DOHH2 (cell line): Measurements from ENCODE around the gene AFF2.

ENCODE experiments used
- H3F3A ChIP-seq: fragments of 200-600 bp; sonication (generic), shearing (Covaris generic); 2 replicates; pipeline ENCODE4 v1.6.0; 2016; ENCODE audit warnings: antibody characterized with exemption, mild to moderate bottlenecking; ENCODE audit not compliant: control insufficient read depth, insufficient read depth
- H3K27ac ChIP-seq: fragments of 200-600 bp; sonication (generic); 2 replicates; pipeline ENCODE4 v1.5.1; 2014; ENCODE audit warnings: low read depth, mild to moderate bottlenecking, low read length, moderate library complexity
- H3K27me3 ChIP-seq: fragments of 200-600 bp; sonication (generic); 2 replicates; pipeline ENCODE4 v1.6.1; 2014; ENCODE audit warnings: mild to moderate bottlenecking, low read length, mixed read lengths; ENCODE audit not compliant: control insufficient read depth
- H3K36me3 ChIP-seq: fragments of 200-600 bp; sonication (generic); 2 replicates; pipeline ENCODE4 v1.6.1; 2014; ENCODE audit warnings: mild to moderate bottlenecking, low read length, moderate library complexity, mixed read lengths; ENCODE audit not compliant: control insufficient read depth
- H3K4me1 ChIP-seq: fragments of 200-600 bp; sonication (generic); 2 replicates; pipeline ENCODE4 v1.6.1; 2014; ENCODE audit warnings: mild to moderate bottlenecking, low read length, mixed read lengths; ENCODE audit not compliant: control insufficient read depth
- H3K4me2 ChIP-seq: fragments of 200-600 bp; sonication (generic); 2 replicates; pipeline ENCODE4 v1.6.0; 2014; ENCODE audit warnings: mild to moderate bottlenecking, low read length, moderate library complexity
- H3K4me3 ChIP-seq: fragments of 200-600 bp; sonication (generic); 2 replicates; pipeline ENCODE4 v1.5.1; 2014; ENCODE audit warnings: mild to moderate bottlenecking, low read length, mixed read lengths
- H3K79me2 ChIP-seq: fragments of 200-600 bp; sonication (generic); 2 replicates; pipeline ENCODE4 v1.6.1; 2014; ENCODE audit warnings: mild to moderate bottlenecking, low read length, mixed read lengths; ENCODE audit not compliant: control insufficient read depth
- H3K9me2 ChIP-seq: fragments of 200-600 bp; sonication (generic); replicated peaks from 2 replicates; pipeline ENCODE4 v1.6.1; 2014; ENCODE audit warnings: mild to moderate bottlenecking, low read length, mixed read lengths; ENCODE audit not compliant: control insufficient read depth
- H3K9me3 ChIP-seq: fragments of 200-600 bp; sonication (generic); 2 replicates; pipeline ENCODE4 v1.6.1; 2014; ENCODE audit warnings: antibody characterized with exemption, low read length, mixed read lengths; ENCODE audit not compliant: control insufficient read depth, insufficient read depth
- H4K20me1 ChIP-seq: fragments of 200-600 bp; sonication (generic); 2 replicates; pipeline ENCODE4 v1.6.0; 2014; ENCODE audit warnings: low read depth, mild to moderate bottlenecking, antibody characterized with exemption, low read length, moderate library complexity; ENCODE audit not compliant: control insufficient read depth, insufficient read depth
- CTCF ChIP-seq: fragments of 200-600 bp; sonication (generic); IDR thresholded peaks from one replicate; pipeline ENCODE4 v1.5.1; 2014; ENCODE audit warnings: antibody characterized with exemption, mild to moderate bottlenecking, low read depth, low read length; ENCODE audit not compliant: poor library complexity, severe bottlenecking
- EZH2phosphoT487 ChIP-seq: fragments of 200-600 bp; sonication (generic); IDR thresholded peaks from 2 replicates; pipeline ENCODE4 v1.6.1; 2017; ENCODE audit warnings: borderline replicate concordance, mild to moderate bottlenecking, antibody characterized with exemption, low read length, moderate library complexity, mixed read lengths

The AFF2 gene

GRCh38 chrX:148501386-148502066 lies 1.1 kb downstream of the AFF2 start:
- no peak for TF ChIP-seq EZH2phosphoT487
- TF ChIP-seq CTCF: no peak
- Histone ChIP-seq H3K27ac (peak overlapping the region; percentile 89), H3K27me3 (no peaks in the 10 kb centered on the region), H3K9me3 (no peaks in the 10 kb centered on the region), H3K4me3 (peak overlapping the region; percentile 89), H3K79me2 (peaks cover 71% of the 10 kb centered on the region), H3K36me3 (peaks cover 47% of the 10 kb centered on the region), H3F3A (no peaks in the 10 kb centered on the region), H3K4me2 (peak overlapping the region; percentile 95), H3K4me1 (peaks cover 66% of the 10 kb centered on the region), H4K20me1 (no peaks in the 10 kb centered on the region), H3K9me2 (no peaks in the 10 kb centered on the region)

- H3K79me2 ChIP-seq: peaks cover 97% of the 10 kb centered on the region
- H3K4me1 ChIP-seq: peaks cover 72% of the 10 kb centered on the region
- H3K36me3 ChIP-seq: peaks cover 63% of the 10 kb centered on the region
- H3K4me2 ChIP-seq: peak overlapping the region; percentile 95
- peak overlapping the region; percentile 89; the same call in 1 of the 2 replicates for H3K4me3 ChIP-seq
- H4K20me1 ChIP-seq: no peaks in the 10 kb centered on the region
- H3K9me3 ChIP-seq: no peaks in the 10 kb centered on the region
- no peak overlapping the region for H3K27ac ChIP-seq
- H3F3A ChIP-seq: no peaks in the 10 kb centered on the region
- no peaks in the 10 kb centered on the region for H3K27me3 ChIP-seq
- TF ChIP-seq EZH2phosphoT487 (no peak), CTCF (no peak)
- no peaks in the 10 kb centered on the region for H3K9me2 ChIP-seq
These were observed 4.1 kb downstream of the AFF2 start for GRCh38 chrX:148504506-148504905.

- H3K4me1 ChIP-seq: peaks cover 94% of the 10 kb centered on the region
- no peak overlapping the region for H3K4me2 ChIP-seq
- H3K36me3 ChIP-seq: peaks cover 49% of the 10 kb centered on the region
- no peaks in the 10 kb centered on the region for H3F3A ChIP-seq
- no peaks in the 10 kb centered on the region for H3K27me3 ChIP-seq
- no peaks in the 10 kb centered on the region for H3K9me3 ChIP-seq
- peaks cover 100% of the 10 kb centered on the region for H3K79me2 ChIP-seq
- TF ChIP-seq EZH2phosphoT487 (no peak), CTCF (no peak)
- no peaks in the 10 kb centered on the region for H3K9me2 ChIP-seq
- H4K20me1 ChIP-seq: 0 out of 2 replicates have a peak, but pooled peaks cover 3% of the 10 kb centered on the region
- no peak overlapping the region for H3K27ac ChIP-seq
- H3K4me3 ChIP-seq: no peak overlapping the region
These were observed 7.0 kb downstream of the AFF2 start for GRCh38 chrX:148507418-148507817.
